Measurements from ENCODE around the gene EYA2. TPM values are rescaled to one million over a fixed set of nuclear protein-coding genes. Genes with fewer than 3 reads are reported as not detected.

EYA2 gene
- total RNA-seq, 1 donor from 2014 or later: 94.1 TPM

DNA sequence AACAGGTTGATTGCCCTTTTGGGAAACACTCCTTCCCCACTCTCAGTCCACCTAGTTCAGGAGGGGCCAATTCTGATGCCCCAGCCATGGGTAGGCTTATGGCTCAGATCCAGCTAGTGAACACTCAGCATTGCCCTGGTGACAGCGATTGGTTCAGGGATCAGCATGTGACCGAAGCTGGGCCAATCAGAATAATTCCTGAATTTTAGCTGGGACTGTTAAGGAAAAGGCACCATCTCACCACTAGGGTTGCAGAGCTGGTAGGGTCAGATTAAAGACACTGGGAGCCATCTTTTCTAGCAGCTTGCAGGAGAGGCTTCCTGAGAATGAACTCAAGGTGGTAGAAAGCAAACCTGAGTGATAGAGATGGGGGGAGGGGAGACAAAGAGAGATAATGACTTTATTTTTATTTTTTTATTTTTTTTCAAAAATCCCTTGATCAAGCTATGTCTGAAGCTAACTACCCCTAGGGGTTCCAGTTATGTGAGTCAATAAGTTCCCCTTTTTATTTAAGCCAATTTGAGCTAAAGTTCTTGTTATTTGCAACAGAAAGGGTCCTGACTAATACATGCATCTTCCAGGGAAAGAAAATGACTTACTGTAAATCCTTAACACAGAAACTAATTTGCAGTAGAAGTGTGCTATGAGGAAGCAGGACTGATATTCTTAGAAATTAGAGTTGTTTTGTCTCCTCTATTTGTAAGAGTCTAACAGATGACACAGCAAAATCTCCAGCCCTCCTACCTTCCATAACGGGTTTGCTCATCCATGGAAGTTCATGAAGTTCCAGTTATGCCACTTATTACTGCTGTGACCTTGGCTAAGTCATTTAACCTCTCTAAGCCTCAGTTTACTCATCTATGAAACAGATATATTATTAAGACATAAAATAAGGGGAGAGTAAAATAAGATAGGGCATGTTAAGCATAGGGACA lies 44.7 kb downstream of the EYA2 start:
- H3K36me3 Mint-ChIP-seq (ENCODE audit: unreplicated experiment): no peaks in the 10 kb centered on the region
- no peak overlapping the region for H3K4me3 Mint-ChIP-seq (ENCODE audit: unreplicated experiment)
- H3K27ac Mint-ChIP-seq (ENCODE audit: unreplicated experiment): peak overlapping the region; percentile 30
- H3K27me3 Mint-ChIP-seq (ENCODE audit: unreplicated experiment): peaks cover 5% of the 10 kb centered on the region
- no peak for DNase-seq
- TF ChIP-seq, protein P1, sequence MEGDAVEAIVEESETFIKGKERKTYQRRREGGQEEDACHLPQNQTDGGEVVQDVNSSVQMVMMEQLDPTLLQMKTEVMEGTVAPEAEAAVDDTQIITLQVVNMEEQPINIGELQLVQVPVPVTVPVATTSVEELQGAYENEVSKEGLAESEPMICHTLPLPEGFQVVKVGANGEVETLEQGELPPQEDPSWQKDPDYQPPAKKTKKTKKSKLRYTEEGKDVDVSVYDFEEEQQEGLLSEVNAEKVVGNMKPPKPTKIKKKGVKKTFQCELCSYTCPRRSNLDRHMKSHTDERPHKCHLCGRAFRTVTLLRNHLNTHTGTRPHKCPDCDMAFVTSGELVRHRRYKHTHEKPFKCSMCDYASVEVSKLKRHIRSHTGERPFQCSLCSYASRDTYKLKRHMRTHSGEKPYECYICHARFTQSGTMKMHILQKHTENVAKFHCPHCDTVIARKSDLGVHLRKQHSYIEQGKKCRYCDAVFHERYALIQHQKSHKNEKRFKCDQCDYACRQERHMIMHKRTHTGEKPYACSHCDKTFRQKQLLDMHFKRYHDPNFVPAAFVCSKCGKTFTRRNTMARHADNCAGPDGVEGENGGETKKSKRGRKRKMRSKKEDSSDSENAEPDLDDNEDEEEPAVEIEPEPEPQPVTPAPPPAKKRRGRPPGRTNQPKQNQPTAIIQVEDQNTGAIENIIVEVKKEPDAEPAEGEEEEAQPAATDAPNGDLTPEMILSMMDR (IDR thresholded peaks at IDR 0.05; ENCODE audit: partially characterized antibody, unreplicated experiment): peak; percentile 76
- H3K4me1 Mint-ChIP-seq (ENCODE audit: low read depth, unreplicated experiment): peaks cover 42% of the 10 kb centered on the region
- H3K9me3 Mint-ChIP-seq (ENCODE audit: unreplicated experiment): peaks cover 11% of the 10 kb centered on the region

DNA sequence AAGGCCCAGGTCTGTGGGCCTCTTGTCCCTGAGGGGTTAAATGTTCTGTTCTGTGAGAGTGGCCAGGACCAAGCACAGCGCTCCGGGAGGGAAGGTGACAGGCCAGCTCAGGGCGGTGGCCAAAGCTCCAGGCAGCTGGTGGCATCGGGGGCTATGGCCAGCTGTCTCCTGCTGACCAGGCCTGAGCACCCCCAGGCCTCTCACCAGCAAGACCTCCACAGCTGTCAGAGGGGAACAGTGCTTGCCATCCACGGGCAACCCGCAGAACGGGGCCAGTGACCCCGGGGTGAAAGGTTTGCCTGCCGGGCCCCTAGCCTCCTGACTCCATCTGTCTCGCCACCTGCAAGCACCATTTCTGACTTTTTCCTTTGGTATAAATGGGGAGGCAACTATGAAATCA lies 46.0 kb downstream of the EYA2 start:
- Mint-ChIP-seq H3K27me3 (ENCODE audit: unreplicated experiment) (no peaks in the 10 kb centered on the region), H3K4me3 (ENCODE audit: unreplicated experiment) (no peak overlapping the region), H3K9me3 (ENCODE audit: unreplicated experiment) (peaks cover 10% of the 10 kb centered on the region), H3K27ac (ENCODE audit: unreplicated experiment) (peak overlapping the region; percentile 30), H3K36me3 (ENCODE audit: unreplicated experiment) (no peaks in the 10 kb centered on the region), H3K4me1 (ENCODE audit: low read depth, unreplicated experiment) (peaks cover 38% of the 10 kb centered on the region)
- peak; percentile 55 for DNase-seq
- TF ChIP-seq, protein P1 (IDR thresholded peaks at IDR 0.05; ENCODE audit: partially characterized antibody, unreplicated experiment): no peak

DNA sequence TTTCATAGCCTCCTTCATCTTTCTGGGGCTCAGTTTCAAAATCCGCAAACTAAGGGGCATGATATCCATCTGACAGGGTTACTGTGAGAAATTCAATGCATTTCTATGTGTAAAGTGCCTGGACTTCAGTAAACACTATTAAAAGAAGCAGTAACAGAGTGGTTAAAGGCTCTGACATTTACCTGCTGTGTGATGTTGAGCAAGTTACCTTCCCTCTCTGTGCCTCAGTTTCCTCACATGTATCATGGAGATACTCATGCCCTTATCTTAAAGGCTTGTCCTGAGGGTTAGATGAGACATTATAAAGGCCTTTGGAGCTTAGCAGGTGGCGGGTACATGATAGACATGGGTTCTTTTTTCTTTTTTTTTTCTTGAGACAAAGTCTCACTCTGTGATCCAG lies 46.8 kb downstream of the EYA2 start:
- no peak for DNase-seq
- H3K4me1 Mint-ChIP-seq (ENCODE audit: low read depth, unreplicated experiment): peaks cover 42% of the 10 kb centered on the region
- H3K27ac Mint-ChIP-seq (ENCODE audit: unreplicated experiment): no peak overlapping the region
- H3K27me3 Mint-ChIP-seq (ENCODE audit: unreplicated experiment): no peaks in the 10 kb centered on the region
- TF ChIP-seq, protein P1 (IDR thresholded peaks at IDR 0.05; ENCODE audit: partially characterized antibody, unreplicated experiment): no peak
- H3K4me3 Mint-ChIP-seq (ENCODE audit: unreplicated experiment): no peak overlapping the region
- peaks cover 10% of the 10 kb centered on the region for H3K9me3 Mint-ChIP-seq (ENCODE audit: unreplicated experiment)
- no peaks in the 10 kb centered on the region for H3K36me3 Mint-ChIP-seq (ENCODE audit: unreplicated experiment)

DNA sequence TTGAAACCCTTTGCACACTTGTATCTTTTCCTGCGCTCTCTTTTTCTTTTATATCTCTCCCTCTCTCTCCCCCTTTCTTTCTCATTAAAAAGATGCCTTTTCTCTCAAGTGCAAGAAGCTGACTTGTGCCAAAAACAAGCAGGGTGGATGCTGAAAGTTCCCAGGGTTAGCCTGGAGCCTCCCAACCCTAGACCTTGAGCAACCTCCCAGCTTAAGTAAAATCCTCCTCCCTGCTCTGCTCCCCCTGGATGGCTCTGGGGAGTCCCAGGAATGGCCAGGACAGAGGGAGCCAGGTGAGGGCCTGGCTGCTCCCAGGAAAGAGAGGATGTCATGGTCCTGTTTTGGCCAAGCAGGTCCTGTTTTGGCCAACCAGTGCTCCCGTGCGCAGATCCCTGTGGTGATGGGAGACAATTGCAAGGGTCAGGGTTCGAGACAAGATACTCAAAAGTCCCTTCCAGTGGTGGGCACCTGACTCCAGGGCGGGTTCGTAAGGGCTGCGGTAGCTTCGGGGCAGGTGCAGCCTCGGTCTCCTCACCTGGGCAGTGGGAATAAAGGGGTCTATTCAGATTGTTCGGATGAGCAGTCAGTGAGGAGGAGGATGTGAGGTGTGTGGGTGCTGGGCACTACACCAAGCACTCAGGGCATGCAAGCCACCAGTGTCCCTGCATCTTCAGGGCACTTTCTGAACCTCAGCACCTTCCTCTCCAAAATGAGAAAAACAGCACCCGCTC lies 49.4 kb downstream of the EYA2 start:
- H3K27me3 Mint-ChIP-seq (ENCODE audit: unreplicated experiment): no peaks in the 10 kb centered on the region
- H3K4me1 Mint-ChIP-seq (ENCODE audit: low read depth, unreplicated experiment): peaks cover 27% of the 10 kb centered on the region

More for the DNA sequence above, 49.4 kb downstream of the EYA2 start:
- DNase-seq: no peak
- Mint-ChIP-seq H3K9me3 (ENCODE audit: unreplicated experiment) (peaks cover 11% of the 10 kb centered on the region), H3K4me3 (ENCODE audit: unreplicated experiment) (peak overlapping the region; percentile 12), H3K36me3 (ENCODE audit: unreplicated experiment) (peaks cover 10% of the 10 kb centered on the region), H3K27ac (ENCODE audit: unreplicated experiment) (peak overlapping the region; percentile 62)
- TF ChIP-seq, protein P1 (IDR thresholded peaks at IDR 0.05; ENCODE audit: partially characterized antibody, unreplicated experiment): no peak

All from glutamatergic neuron (in vitro differentiated cells).